Retinal pigment epithelial cell (primary cell): ENCODE results near the gene COL4A5.

Source experiments
- DNase-seq: peaks from one replicate; pipeline ENCODE4 v3.0.0-alpha.2; 2010; ENCODE audit warnings: low read depth
- H3K4me3 ChIP-seq: 2 replicates; pipeline ENCODE4 v1.5.1; 2011; ENCODE audit warnings: mild to moderate bottlenecking, low read length, control low read depth, moderate library complexity
- CTCF ChIP-seq: conservative IDR thresholded peaks from 2 replicates; pipeline ENCODE4 v1.5.1; 2011; ENCODE audit warnings: low read depth, low read length, control low read depth, inconsistent platforms

The COL4A5 gene

DNA sequence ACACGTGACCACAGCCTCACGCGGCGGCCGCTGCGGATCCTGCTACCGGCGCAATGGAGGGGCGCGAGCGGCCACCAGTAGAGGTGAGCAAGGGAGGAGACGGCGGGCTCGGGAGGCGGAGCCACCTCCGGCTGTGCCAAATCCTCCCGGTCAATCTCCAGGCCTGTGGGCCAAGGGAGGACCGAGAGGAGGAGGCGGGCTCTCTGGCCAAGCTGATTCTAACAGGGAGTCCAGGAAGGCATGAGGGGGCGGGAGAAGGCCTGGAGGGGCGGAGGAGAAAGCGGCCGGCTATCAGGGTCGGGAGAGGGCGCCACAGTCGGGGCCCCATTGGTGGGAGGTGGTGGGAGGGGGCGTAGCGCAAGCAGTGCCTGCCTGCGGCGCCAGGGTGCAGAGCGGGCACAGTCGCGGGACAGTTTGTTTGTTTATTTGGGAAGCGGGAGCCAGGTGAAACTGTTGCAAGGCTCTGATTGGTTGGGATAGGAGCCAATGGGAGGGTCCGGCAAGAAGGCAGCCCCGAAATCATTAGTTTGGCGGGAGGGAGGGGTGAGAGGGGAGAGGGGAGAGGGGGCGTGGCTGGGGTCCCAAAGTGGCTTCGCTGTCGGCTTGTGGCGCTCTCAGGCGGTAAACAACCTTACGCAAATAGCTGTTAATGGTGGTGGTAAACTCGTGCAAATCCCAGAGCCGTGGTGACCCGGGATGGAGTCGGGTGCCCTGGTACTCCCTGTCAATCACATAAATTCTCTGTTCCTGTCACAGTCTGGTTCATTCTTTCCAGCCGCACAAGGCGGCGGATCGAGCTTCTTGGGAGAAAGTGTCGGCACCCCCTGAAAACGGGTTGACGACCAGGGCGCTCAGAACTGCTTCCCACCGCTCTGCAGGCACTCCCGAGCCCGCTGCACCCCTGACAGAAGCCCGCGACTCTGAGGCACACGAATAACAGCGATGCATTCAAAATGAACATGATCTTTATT is 297.2 kb downstream of the COL4A5 start, which contains the start of gene IRS4:
Gene IRS4, minus strand, starts transcription at position 55 of the 971 bp plus-strand sequence.
- peak within 1 kb of the TSS; percentile 49 for H3K4me3 ChIP-seq
- no peak for DNase-seq
- TF ChIP-seq CTCF = peak; percentile 11

DNA sequence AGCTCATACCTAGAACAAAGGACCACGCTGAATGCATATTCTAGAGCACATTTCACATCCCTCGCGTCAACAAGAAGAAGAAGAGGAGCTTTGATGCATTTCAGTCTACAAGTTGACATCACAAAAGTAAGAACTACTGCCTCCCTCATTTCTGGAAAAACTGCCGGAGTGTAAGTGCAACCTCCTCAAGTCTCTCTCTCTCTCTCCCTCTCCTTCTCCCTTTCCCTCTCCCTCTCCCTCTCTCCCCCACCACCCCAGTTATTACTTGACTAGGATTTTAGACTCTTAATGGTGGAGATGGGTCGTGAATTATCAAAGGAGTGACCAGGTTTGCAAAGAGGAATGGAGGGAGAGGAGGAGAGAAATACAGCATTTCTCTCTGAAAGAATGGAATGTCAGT is 298.1 kb downstream of the COL4A5 start:
- no peak overlapping the region for H3K4me3 ChIP-seq
- no peak for TF ChIP-seq CTCF
- no peak for DNase-seq

DNA sequence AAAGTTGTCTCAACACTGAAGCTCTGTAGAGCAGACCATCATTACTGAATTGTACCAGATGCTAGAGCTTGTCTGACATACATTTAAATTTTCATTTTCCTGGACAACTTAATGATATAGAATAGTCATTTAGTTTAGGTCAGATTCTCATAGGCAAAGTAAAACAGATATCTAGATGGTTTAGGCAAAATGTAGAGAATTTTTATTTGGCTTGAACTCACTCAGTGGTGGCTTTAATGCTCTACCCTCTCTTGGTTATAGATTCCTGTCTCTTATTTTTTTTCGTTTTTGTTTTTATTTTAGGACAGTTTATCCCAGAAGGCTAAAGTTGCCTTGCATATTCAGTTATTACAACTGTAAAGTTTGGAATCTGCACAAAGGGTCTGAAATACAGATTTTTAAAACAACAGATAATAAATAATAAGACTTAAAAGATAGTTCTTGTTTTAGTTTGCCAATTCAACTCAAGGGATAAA is 300.7 kb downstream of the COL4A5 start:
- TF ChIP-seq CTCF = no peak
- no peak for DNase-seq
- H3K4me3 ChIP-seq = no peak overlapping the region
